GM19395 (cell line): ENCODE measurements around the gene SLC8A1.
"Not testable (repeated sequence)": the region's sequence is repeated elsewhere in the genome, so short reads cannot be mapped to it uniquely, and the experiment has no call there.

ENCODE experiments used
- ATAC-seq: cut with Tn5 transposase; IDR thresholded peaks from one replicate; pipeline ENCODE4 v1.9.1; 2021; ENCODE audit warnings: mild to moderate bottlenecking, moderate library complexity; ENCODE audit not compliant: unreplicated experiment

The SLC8A1 gene

GRCh38 chr2:40094451-40094850, 357.4 kb downstream of the SLC8A1 start:
- ATAC-seq, result no peak

GRCh38 chr2:40093021-40093675, 358.7 kb downstream of the SLC8A1 start:
- no peak for ATAC-seq

- no peak for ATAC-seq
These were observed 361.8 kb downstream of the SLC8A1 start for GRCh38 chr2:40090044-40090443.

GRCh38 chr2:40087927-40088326, 364.0 kb downstream of the SLC8A1 start:
- no peak for ATAC-seq

GRCh38 chr2:40087434-40087833, 364.5 kb downstream of the SLC8A1 start:
- no peak for ATAC-seq

GRCh38 chr2:40085786-40086185, 366.1 kb downstream of the SLC8A1 start:
- no peak for ATAC-seq

GRCh38 chr2:40073336-40073735, 378.6 kb downstream of the SLC8A1 start:
- ATAC-seq, result not testable (repeated sequence)

- ATAC-seq, result no peak
These were observed 379.3 kb downstream of the SLC8A1 start for GRCh38 chr2:40072442-40073232.

- ATAC-seq, result no peak
These were observed 389.5 kb downstream of the SLC8A1 start for GRCh38 chr2:40062381-40062780.

GRCh38 chr2:40049781-40050180, 402.1 kb downstream of the SLC8A1 start:
- ATAC-seq, result no peak

GRCh38 chr2:40048506-40048905, 403.4 kb downstream of the SLC8A1 start:
- ATAC-seq, result no peak

GRCh38 chr2:40047406-40047805, 404.5 kb downstream of the SLC8A1 start:
- no peak for ATAC-seq
